IPS-15b (cell line): ENCODE data around the gene BTBD9.

Source experiments
- H3K27me3 ChIP-seq: one replicate; pipeline ENCODE4 v1.6.1; 2013; ENCODE audit warnings: low read length; ENCODE audit not compliant: control insufficient read depth, insufficient read depth
- H3K36me3 ChIP-seq: one replicate; pipeline ENCODE4 v1.6.1; 2013; ENCODE audit warnings: low read length; ENCODE audit not compliant: control insufficient read depth, insufficient read depth
- H3K4me1 ChIP-seq: one replicate; pipeline ENCODE4 v1.6.1; 2013; ENCODE audit warnings: mild to moderate bottlenecking, low read length; ENCODE audit not compliant: control insufficient read depth, insufficient read depth
- H3K4me3 ChIP-seq: one replicate; pipeline ENCODE4 v1.5.1; 2013; ENCODE audit warnings: low read depth, low read length
- H3K9ac ChIP-seq: one replicate; pipeline ENCODE4 v1.6.1; 2013; ENCODE audit warnings: low read depth, mild to moderate bottlenecking, low read length
- H3K9me3 ChIP-seq: one replicate; pipeline ENCODE4 v1.6.1; 2013; ENCODE audit warnings: mild to moderate bottlenecking, low read length; ENCODE audit not compliant: control insufficient read depth, insufficient read depth

BTBD9 gene

DNA sequence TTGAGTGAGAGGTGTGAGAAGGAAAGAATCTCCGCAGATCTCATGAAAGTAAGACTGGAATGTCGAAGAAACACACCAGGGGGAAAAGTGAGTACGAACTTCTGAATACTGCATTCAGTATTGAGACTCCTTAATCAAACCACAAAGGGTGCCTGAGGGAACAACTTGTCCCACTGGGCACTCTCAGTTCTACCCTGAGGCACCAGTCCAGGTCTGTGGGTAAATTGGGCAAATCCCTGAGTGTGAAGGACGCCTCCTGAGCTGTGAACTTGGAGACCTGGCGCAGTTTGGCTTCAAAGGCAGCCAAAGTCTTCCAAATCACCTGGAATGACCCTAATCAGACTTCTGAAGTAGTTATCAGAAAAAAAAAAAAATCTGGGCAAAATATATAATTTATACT is 329.7 kb downstream of the BTBD9 start:
- H3K27me3 ChIP-seq: no peaks in the 10 kb centered on the region
- H3K36me3 ChIP-seq: no peaks in the 10 kb centered on the region
- H3K4me1 ChIP-seq: no peaks in the 10 kb centered on the region
- no peaks in the 10 kb centered on the region for H3K9me3 ChIP-seq
- no peak overlapping the region for H3K4me3 ChIP-seq
- H3K9ac ChIP-seq: no peak overlapping the region

DNA sequence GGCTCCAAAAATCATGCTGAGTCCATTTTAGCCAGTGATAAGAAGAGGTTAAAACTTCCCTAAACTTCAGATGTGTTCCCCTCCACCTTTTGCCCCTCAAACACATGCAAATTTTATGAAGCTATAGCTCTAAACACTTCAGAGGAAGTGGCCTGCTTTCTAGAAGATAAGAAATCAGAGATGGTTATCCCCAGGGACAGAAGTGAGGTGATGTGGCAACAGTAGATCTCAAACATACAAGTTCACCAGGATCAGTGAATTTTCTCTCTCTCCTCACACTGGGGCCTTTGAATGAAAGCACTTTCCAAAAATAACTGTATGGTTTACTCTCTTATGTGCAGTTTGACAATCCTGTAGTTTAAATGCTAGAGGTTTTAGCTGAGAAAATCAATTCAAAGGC is 332.0 kb downstream of the BTBD9 start:
- Histone ChIP-seq H3K27me3 (no peaks in the 10 kb centered on the region), H3K36me3 (no peaks in the 10 kb centered on the region), H3K9me3 (no peaks in the 10 kb centered on the region), H3K9ac (no peak overlapping the region), H3K4me3 (no peak overlapping the region), H3K4me1 (peaks cover 4% of the 10 kb centered on the region)

DNA sequence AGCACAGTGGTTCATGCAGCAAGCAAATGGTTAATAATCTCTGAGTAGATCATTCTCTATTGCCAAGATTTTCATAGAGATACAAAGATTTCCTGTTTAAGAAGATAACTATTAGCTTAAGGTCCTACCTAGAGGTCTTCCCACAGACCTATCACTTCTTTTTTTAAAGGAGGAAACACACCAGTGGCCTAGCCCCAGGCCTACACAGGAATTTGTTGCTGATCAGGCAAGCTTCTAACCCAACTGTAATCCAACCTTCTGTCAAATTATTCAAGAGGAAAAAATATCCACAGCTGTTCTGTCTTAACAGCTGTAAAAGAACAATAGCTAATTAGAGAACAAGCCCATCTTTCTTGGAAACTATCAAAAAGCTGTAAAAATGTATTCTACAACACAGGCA is 332.8 kb downstream of the BTBD9 start:
- Histone ChIP-seq H3K9me3 (no peaks in the 10 kb centered on the region), H3K36me3 (no peaks in the 10 kb centered on the region), H3K4me1 (peaks cover 4% of the 10 kb centered on the region), H3K9ac (no peak overlapping the region), H3K27me3 (no peaks in the 10 kb centered on the region), H3K4me3 (no peak overlapping the region)

DNA sequence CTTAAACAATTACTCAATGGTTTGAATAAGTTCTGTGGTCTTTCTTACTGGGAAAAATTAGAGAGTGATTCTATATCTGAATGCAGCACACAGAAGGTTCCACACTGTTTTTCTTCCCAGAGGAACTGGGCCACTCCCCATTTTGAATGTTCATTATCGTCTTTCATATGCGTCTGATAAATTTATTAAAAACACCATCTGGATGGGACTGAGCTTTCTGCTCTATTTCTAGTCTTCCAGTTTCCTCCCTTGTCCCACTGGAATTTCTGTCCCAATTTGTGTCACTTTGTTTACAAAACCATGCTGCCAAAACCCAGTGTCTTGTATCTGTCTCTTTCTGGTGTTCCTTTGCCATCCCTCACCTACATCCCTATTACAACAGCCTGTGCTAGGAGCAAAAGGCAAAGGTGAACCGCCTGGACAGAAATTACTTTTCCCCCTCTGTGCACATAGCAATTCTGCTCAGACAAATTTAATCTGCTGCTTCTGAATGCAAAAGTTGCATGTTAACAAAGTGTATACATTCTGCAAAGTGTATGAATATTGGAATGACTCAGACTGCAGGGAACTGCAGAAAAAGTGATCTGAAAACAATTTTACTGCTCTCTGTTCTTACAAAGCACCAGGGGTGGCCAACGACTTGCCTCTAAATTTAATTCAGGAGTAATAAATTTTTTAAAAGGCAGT is 333.6 kb downstream of the BTBD9 start:
- Histone ChIP-seq H3K9me3 (no peaks in the 10 kb centered on the region), H3K27me3 (no peaks in the 10 kb centered on the region), H3K36me3 (no peaks in the 10 kb centered on the region), H3K9ac (no peak overlapping the region), H3K4me3 (no peak overlapping the region), H3K4me1 (peaks cover 4% of the 10 kb centered on the region)

DNA sequence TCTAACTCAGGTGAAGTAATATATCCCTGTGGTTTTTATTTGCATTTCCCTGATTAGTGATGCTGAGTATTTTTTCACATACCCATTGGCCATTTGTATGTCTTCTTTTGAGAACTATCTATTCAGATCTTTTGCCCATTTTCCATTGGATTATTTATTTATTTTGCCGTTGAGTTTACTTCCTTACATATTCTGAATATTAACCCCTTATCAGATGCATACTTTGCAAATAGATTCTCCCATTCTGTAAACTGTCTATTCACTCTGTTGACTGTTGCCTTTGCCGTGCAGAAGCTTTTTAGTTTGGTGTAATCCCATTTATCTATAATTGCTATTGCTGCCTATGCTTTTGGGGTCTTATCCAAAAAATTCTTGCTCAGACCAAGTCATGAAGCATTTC is 336.9 kb downstream of the BTBD9 start:
- Histone ChIP-seq H3K4me1 (peaks cover 4% of the 10 kb centered on the region), H3K36me3 (no peaks in the 10 kb centered on the region), H3K9me3 (no peaks in the 10 kb centered on the region), H3K9ac (no peak overlapping the region), H3K4me3 (no peak overlapping the region), H3K27me3 (no peaks in the 10 kb centered on the region)

DNA sequence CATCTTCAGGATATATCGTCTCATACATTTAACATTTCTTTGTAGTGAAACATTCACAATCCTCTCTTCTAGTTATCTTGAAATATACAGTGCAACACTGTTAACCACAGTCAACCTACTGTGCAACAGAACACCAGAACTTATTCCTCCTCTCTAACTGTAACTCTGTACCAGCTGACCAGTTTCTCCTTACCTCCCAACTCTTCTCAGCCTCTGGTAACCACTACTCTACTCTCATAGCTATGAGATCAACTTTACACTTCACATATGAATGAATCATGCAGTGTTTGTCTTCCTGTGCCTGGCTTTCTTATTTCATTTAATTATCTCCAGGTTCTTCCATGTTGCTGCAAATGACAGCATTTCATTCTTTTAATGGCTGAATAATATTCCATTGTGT is 337.6 kb downstream of the BTBD9 start:
- H3K4me1 ChIP-seq: peaks cover 4% of the 10 kb centered on the region
- no peaks in the 10 kb centered on the region for H3K36me3 ChIP-seq
- no peaks in the 10 kb centered on the region for H3K27me3 ChIP-seq
- H3K4me3 ChIP-seq: no peak overlapping the region
- no peak overlapping the region for H3K9ac ChIP-seq
- no peaks in the 10 kb centered on the region for H3K9me3 ChIP-seq

DNA sequence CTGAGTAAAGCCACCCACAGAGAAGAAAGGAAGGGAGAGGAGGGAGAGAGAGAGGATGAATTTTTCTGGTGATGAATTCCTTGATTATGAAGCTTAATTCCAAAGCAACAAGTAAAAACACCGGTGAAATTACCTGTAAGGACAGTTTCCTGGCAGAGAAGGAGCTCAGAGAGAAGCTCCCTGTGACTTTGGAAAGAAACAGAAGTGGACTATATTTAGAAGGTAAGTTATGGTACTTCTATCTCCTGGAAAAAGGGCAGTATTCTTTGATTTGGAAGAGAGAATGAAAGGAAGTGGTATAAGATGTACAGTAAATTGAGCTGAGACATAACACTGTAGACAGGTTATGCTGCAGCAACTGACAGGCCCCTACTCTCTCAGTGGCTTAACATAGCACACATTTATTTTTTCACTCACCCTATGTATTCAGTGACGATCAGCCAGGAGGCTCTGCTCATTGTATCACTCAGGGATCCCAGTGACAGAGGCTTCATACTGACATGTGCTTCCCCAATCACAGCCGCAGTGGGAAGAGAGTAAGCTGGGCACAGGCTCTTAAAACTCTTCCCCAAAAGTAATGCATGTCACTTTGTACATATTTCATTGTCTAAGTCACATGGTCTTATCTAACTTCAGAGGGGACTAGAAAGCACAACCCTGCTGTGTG is 349.5 kb downstream of the BTBD9 start:
- no peaks in the 10 kb centered on the region for H3K27me3 ChIP-seq
- no peak overlapping the region for H3K9ac ChIP-seq
- no peaks in the 10 kb centered on the region for H3K36me3 ChIP-seq
- H3K4me1 ChIP-seq: no peaks in the 10 kb centered on the region
- H3K9me3 ChIP-seq: no peaks in the 10 kb centered on the region
- H3K4me3 ChIP-seq: no peak overlapping the region

DNA sequence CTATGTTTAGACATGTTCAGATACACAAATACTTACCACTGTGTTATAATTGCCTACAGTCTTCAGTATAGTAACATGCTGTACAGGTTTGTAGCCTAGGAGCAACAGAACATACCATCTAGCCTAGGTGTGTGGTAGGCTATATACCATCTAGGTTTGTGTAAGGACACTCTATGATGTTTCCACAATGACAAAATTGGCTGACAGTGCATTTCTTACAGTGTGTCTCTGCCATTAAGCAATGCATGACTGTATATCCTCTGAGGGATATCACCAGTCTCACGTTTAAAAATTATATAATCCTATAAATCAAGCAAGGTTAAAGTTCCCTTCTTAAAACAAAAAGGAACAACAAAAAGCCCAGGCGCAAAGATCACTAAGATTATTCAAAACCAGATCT is 352.2 kb downstream of the BTBD9 start:
- H3K9ac ChIP-seq: no peak overlapping the region
- H3K4me1 ChIP-seq: no peaks in the 10 kb centered on the region
- H3K36me3 ChIP-seq: no peaks in the 10 kb centered on the region
- H3K9me3 ChIP-seq: no peaks in the 10 kb centered on the region
- no peak overlapping the region for H3K4me3 ChIP-seq
- no peaks in the 10 kb centered on the region for H3K27me3 ChIP-seq

DNA sequence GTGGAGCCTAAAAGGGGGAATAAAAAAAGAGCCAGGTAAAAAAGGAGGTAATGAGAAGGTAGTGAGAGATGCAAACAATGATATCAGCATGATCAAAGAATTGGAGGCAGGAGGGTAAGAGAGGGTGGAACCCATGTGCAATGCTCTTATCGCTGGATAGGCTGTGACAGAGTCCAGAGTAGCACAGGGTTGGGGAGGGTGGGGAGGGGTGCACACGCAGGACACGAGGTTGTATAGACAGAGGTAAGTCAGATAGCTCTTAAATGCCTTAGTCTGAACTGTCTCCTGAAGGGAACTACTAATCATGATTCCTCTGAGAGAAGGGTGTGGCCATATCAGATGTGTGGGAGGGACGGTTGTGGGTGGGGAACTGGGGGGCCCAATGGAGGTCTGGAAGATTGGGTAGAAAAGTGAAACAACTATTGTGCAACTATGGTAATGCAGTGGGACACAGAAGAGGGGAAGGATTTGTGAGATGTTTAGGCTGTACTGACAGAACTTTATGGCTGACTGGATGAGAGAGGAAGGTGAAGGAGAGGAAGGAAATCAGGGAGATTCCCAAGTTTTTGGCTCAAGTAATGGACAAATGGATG is 354.8 kb downstream of the BTBD9 start:
- H3K27me3 ChIP-seq: no peaks in the 10 kb centered on the region
- H3K36me3 ChIP-seq: no peaks in the 10 kb centered on the region
- no peaks in the 10 kb centered on the region for H3K9me3 ChIP-seq
- H3K4me3 ChIP-seq: no peak overlapping the region
- H3K9ac ChIP-seq: no peak overlapping the region
- H3K4me1 ChIP-seq: peaks cover 3% of the 10 kb centered on the region

DNA sequence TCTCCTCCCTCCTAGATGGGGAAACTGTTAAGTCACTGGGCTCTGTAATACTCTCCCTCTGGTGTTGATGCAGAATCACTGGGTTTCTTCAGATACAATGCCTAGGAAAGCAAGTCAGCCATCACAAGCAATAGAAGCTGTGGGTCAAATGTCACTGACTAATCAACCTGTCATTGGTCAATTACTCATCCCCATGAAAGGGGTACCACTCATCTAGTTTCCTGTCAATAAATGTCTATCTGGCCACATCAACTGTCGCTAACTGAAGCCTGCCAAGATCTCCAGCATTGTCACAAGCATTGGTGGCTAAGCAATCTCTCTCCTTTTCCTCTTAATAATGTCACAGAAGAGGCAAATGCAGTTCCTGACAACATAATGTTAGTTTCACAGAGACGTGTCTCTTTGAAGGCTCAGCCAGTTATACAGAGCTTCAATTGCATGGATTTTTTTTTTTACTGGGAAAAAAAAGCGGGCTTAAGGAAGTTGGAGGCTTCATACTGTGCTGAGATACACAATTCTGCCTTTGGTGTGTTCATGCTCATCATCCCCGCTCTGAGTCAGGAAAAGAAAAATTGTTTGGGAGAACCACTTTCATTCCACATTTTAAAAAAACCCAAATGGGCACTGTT is 355.9 kb downstream of the BTBD9 start:
- Histone ChIP-seq H3K27me3 (no peaks in the 10 kb centered on the region), H3K4me1 (peaks cover 3% of the 10 kb centered on the region), H3K9ac (no peak overlapping the region)

DNA sequence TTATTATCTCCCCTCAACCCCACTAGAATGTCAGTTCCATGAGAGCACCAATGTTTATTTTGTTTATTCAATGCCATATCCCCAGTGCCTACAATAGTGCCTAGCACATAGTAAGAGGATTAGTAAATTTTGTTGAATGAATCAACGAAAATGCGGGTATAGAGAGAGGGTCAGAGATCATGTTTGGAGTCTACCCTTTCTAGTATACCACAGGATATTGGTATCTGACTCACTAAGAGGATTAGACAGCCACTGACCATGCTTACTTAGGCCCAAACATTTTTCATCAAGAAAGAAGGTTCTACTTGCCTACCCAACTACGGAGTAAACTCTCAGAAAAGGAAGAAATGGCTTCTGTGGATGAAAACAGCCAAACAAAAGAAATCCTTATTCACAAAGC is 356.8 kb downstream of the BTBD9 start:
- Histone ChIP-seq H3K27me3 (no peaks in the 10 kb centered on the region), H3K36me3 (no peaks in the 10 kb centered on the region), H3K4me1 (peaks cover 3% of the 10 kb centered on the region), H3K4me3 (no peak overlapping the region), H3K9ac (no peak overlapping the region), H3K9me3 (no peaks in the 10 kb centered on the region)

More for the DNA sequence above, 355.9 kb downstream of the BTBD9 start:
- Histone ChIP-seq H3K9me3 (no peaks in the 10 kb centered on the region), H3K4me3 (no peak overlapping the region), H3K36me3 (no peaks in the 10 kb centered on the region)

DNA sequence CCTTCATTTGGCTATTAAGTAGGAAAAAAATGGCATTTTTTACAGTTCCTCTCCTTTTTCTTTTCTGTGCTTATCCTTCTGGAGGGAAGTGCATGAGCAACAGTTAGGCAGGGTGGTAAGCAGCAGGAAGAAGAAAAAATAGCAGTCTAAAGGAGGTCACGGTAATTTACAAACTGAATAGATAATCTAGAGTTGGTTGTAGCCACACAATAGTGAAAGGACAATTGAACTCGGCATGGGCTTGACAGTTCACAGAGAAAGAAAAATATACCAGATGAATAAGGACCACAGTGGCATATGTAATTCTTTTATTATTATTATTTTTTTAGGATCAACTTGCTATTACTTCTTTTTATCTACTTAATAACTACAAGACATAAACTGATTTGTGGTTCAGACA is 358.6 kb downstream of the BTBD9 start:
- Histone ChIP-seq H3K9ac (no peak overlapping the region), H3K36me3 (no peaks in the 10 kb centered on the region), H3K4me1 (peaks cover 3% of the 10 kb centered on the region), H3K4me3 (no peak overlapping the region), H3K27me3 (no peaks in the 10 kb centered on the region), H3K9me3 (no peaks in the 10 kb centered on the region)
